Stimulated activated CD8-positive, alpha-beta memory T cell treated with anti-CD3 and anti-CD28 coated beads, Interleukin-2, amount 100 ng/mL, for 1 hour (primary cell): Measurements from ENCODE around the gene MED13L.

Source experiments
- DNase-seq, 2 donors: peaks; one replicate each; pipeline ENCODE4 v3.0.0-alpha.2; 2020; ENCODE audit warnings: low read depth in 2 of 2

Gene MED13L

GRCh38 chr12:116277467-116278278 lies at the start of gene MED13L:
Gene MED13L, minus strand, starts transcription at chr12:116277693. Its CDS starts 562 bp downstream, at chr12:116277131.
- peak; percentile 81 to 82 for DNase-seq

- no peak for DNase-seq
Observed at GRCh38 chr12:116325336-116325664, 47.8 kb upstream of the MED13L start.

- DNase-seq: no peak
Observed at GRCh38 chr12:116324654-116325335, 47.3 kb upstream of the MED13L start.

DNA sequence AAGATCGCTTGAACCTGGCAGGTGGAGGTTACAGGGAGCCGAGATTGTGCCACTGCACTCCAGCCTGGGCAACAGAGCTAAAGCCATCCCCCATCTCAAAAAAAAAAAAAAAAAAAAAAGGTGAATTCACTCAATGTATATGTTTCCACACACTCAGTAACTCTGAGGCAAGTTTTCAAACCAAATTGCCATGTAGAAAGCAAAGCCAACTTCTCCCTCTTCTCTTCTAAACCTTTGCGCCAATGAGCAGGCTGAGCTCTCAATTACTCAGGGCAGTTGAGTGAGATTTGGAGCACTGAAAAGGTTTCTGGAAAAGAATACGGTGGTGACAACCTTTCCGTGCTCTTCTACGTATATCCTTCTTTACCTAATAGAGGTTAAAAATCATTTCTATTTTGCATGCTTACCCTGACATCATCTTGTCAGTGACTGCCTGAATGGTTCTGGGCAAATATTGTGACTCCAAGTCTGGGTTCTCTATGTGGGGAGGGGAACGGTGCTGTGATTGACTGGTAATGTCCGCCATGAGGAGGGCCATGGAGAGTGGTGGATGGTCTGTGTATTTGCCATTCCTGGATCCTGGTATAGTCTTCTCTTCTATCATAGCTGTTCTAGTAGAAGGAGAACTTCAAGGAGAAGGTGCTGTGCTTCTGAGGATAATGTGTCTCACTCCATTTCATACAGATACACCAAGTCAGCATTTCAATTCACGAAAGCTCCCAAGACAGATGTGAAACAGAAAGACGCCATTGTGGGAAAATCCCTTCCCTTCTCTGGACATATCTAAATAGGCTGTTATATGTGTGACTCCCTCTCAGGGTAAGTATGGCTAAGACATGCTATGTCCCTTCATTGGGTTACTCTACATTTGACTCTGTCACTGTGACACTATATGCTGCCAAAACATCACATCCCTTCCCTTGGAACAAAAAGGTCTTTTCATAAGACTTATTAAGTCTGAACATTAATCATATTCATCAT lies 46.2 kb upstream of the MED13L start:
- no peak for DNase-seq

DNA sequence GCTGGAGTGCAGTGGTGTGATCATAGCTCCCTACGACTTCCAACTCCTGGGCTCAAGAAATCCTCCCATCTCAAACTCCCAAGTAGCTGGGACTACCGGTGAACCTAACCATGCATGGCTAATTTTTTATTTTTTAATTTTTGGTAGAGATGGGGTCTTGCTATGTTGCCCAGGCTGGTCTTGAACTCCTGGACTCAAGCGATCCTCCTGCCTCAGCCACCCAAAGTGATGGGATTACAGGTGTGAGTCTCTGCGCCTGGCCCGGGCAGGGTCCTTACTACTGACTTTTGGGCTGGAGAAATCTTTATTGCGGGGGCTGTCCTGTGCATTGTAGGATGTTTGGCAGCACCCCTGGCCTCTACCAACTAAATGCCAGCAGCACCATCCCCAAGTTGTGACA lies 44.4 kb upstream of the MED13L start:
- no peak for DNase-seq

DNA sequence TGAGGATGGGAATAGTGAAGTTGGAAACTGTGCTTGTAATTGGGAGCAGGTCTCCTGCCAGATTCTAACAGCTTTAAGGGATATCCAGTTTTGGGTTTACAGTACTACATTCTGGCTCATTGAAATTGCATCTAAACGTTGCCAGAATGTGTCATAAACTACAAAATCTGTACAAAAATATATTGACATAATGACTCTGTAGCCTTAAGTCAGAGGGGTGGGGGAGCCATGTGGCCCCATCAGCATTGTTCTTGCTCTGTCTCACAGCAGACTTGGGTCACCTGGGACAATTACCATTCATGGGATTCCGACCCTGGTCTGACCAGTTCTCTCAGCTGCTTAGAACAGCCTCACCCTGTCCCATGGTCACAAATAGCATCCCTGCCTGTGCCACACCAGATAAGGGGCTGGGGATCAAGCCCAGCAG lies 43.3 kb upstream of the MED13L start:
- DNase-seq: no peak

GRCh38 chr12:116319898-116320621 lies 42.6 kb upstream of the MED13L start:
- no peak for DNase-seq

DNA sequence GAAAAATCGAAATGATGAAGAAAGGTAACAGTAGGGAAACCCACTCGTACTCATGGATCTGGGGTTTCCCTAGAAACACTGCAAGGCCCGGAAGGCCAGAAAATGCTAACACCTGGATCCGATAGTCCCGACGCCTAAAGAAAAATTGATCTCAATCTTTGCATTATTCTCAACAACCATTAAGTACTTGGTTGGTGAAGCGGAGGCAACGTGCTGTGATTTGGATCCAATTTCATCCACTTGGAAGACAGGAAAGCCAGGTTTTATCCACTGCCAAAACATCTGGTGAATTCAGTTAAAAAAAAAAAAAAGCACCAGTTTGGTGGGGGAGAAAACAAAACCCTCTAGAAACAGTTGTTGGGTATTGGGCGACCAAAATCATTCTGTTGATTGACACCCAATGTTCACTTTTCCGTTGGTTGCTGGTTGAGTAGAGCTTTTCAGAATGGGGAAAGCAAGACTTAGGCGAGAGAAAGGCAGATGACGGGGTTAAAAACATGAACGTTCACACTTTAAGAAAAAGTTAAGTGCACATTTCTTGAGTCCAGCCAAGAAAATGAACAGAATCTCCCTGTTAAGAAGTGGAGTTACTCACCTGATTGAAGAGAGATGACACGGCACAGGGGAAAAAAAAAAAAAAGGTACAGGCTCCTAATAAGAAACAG lies 41.9 kb upstream of the MED13L start:
- DNase-seq: no peak

DNA sequence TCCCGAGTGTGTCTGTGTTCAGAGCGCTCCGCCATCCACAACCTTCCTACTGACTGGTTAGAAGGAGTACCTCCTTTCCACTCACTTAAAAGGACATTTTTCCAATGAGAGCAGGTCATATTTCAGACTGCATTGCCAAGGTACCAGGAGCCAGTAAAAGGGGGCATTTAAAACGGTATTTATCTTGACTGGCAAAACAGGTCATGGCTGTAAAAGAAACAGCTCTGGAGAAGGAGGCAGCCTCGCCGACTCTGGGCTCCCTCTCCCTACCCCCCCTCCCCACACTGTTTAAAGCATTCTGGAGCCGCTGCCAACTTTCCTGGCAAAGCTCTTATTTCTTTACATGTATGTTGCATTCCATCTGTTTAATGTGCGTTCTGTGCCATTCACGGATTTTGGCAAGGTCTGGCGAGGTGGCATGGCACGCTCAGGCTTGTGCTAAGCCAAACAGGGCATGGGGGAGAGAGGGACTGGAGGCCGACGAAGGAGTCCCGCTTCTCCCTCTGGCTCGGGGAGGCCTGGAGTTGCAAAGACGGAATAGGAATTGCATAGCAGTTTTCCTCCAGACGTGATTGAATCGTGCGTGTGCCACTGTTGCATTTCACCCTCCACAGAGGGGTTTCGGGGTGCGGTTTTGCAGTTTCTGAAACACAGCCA lies 41.2 kb upstream of the MED13L start:
- DNase-seq: no peak

DNA sequence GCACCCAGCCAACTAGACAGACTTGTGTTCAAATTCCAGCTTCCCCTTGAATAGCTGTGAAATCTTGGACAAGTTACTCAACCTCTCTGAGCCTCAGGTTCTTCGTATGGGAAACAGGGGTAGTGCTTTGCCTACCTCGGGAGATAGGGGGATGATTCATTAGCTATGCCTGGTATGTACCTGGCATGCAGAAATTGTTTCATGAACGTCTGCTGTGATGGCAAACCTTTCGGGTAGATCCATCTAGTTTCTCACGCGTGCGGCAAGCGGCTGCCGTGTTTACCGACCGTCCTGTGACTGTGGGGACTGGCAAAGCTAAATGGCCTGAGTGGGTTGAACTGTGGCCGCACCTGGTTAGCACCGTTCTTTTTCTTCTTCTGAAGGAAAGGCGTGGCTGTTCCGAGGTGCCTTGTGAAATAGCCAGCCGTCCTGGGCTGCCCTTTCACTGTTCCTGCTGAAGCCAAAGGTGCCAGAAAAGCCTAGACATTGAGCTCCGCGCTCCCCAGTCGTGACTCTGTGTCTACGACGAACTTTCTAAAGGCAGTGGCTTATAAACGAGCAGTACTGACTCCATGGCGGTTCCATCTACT lies 40.6 kb upstream of the MED13L start:
- DNase-seq: no peak

DNA sequence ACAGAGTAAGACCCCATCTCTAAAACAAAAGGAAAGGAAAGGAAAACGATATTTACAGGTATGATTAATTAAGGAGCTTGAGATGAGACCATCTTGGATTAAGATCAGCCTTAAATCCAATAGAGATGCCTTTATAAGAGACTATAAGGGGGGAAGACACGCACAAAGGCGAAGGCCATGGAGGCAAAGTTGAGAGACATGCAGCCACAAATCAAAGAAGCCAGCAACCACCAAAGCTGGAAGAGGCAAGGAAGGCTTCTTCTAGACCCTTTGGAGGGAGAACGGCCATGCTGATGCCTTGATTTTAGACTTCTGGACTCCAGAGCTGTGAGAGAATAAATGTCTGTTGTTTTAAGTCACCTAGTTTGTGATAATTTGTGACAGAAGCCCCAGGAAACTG lies 39.6 kb upstream of the MED13L start:
- DNase-seq: no peak

DNA sequence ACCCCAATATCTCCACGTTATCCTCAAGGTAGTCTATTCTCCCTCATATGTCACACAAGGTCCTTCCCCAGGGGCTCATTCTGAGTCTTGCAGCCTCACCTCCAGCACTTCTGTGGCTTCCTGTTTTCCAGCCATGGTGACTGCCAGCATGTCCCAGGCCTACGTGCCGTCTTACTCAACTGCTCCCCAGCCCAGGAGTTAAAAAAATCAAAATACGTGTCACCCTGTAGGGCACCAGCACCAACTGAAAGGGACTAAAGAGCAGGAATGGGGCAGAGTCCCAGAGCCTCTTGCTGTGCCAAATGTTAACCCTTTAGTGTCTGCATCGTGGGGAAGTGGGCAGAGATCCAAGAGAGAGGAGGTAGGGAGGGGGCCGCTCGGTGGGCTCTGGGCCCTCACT lies 37.0 kb upstream of the MED13L start:
- DNase-seq: no peak

- DNase-seq: no peak
Observed at GRCh38 chr12:116313194-116313927, 35.9 kb upstream of the MED13L start.

- no peak for DNase-seq
Observed at GRCh38 chr12:116310082-116310481, 32.6 kb upstream of the MED13L start.

DNA sequence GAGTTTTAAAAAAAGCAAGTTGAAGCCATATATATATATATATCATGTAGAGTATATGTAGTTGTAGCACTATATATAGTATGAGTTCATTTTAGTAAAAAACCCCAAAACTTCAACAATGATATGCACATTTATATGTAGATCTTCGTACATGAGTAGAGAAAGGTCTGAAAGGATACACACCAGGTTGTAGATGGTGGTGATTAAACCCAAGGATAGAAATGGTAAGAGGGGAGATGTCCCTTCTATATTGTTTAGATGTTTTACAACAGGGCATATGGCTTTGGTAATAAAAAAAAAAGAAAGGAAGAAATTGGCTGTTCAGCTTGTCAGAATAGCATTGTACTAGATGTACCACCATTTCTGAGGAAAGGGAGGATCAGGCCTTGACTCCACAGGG lies 31.9 kb upstream of the MED13L start:
- DNase-seq: no peak

DNA sequence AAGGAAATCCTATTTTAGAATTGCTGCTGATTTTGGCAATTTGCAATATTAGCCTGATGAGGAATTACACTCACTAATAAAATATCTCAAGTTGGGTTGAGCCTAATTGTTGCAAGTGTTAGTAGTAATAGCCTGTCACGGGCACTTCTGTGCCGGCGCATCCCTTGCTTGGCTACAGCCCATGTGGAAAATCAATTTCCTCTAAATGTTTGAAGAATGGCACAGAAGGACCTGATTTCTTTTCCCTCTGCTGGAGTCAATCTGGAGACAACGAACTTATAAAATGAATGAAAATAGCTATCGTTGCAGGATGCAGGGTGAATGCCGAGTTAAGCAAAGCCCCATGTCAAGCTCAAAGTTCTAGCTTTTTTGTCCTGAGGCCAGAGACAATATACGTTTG lies 31.2 kb upstream of the MED13L start:
- no peak for DNase-seq

GRCh38 chr12:116306968-116307367 lies 29.5 kb upstream of the MED13L start:
- DNase-seq: no peak

GRCh38 chr12:116306506-116306905 lies 29.0 kb upstream of the MED13L start:
- DNase-seq: no peak

GRCh38 chr12:116304621-116305020 lies 27.1 kb upstream of the MED13L start:
- DNase-seq: no peak
